Measurements from ENCODE around the gene GRIN2C.
A peak's percentile ranks its signal among the peaks of the same experiment; 100 is the strongest.
"Not testable (repeated sequence)": the region's sequence is repeated elsewhere in the genome, so short reads cannot be mapped to it uniquely, and the experiment has no call there.

The GRIN2C gene

GRCh38 chr17:74879308-74879707 is 19.6 kb upstream of the GRIN2C start:
- DNase-seq (ENCODE audit: low read depth, low spot score) = no peak

GRCh38 chr17:74878658-74879057 is 19.0 kb upstream of the GRIN2C start:
- DNase-seq (ENCODE audit: low read depth, low spot score) = no peak

GRCh38 chr17:74877592-74878548 is 18.2 kb upstream of the GRIN2C start:
- no peak for DNase-seq (ENCODE audit: low read depth, low spot score)

- no peak for DNase-seq (ENCODE audit: low read depth, low spot score)
Observed at GRCh38 chr17:74875977-74876593, 16.4 kb upstream of the GRIN2C start.

GRCh38 chr17:74875155-74875976 is 15.7 kb upstream of the GRIN2C start:
- DNase-seq (ENCODE audit: low read depth, low spot score) = no peak

- no peak for DNase-seq (ENCODE audit: low read depth, low spot score)
Observed at GRCh38 chr17:74874615-74875037, 14.9 kb upstream of the GRIN2C start.

- DNase-seq (ENCODE audit: low read depth, low spot score) = no peak
Observed at GRCh38 chr17:74873874-74874614, 14.4 kb upstream of the GRIN2C start.

- peak; percentile 98 for DNase-seq (ENCODE audit: low read depth, low spot score)
Observed at GRCh38 chr17:74873037-74873873, 13.6 kb upstream of the GRIN2C start.

- DNase-seq (ENCODE audit: low read depth, low spot score) = no peak
Observed at GRCh38 chr17:74872313-74873036, 12.8 kb upstream of the GRIN2C start, which contains the start of gene FDXR. Gene FDXR, minus strand, starts transcription at chr17:74872994. Its CDS starts 50 bp downstream, at chr17:74872944.

- DNase-seq (ENCODE audit: low read depth, low spot score) = no peak
Observed at GRCh38 chr17:74871356-74872076, 11.8 kb upstream of the GRIN2C start.

GRCh38 chr17:74870512-74870911 is 10.8 kb upstream of the GRIN2C start:
- no peak for DNase-seq (ENCODE audit: low read depth, low spot score)

GRCh38 chr17:74870028-74870427 is 10.3 kb upstream of the GRIN2C start:
- not testable (repeated sequence) for DNase-seq (ENCODE audit: low read depth, low spot score)

GRCh38 chr17:74868908-74869255 is 9.2 kb upstream of the GRIN2C start:
- no peak for DNase-seq (ENCODE audit: low read depth, low spot score)

- no peak for DNase-seq (ENCODE audit: low read depth, low spot score)
Observed at GRCh38 chr17:74868251-74868907, 8.7 kb upstream of the GRIN2C start.

- no peak for DNase-seq (ENCODE audit: low read depth, low spot score)
Observed at GRCh38 chr17:74866198-74866835, 6.6 kb upstream of the GRIN2C start.

GRCh38 chr17:74865504-74866197 is 6.0 kb upstream of the GRIN2C start:
- DNase-seq (ENCODE audit: low read depth, low spot score) = no peak

GRCh38 chr17:74864866-74865395 is 5.2 kb upstream of the GRIN2C start:
- peak; percentile 32 for DNase-seq (ENCODE audit: low read depth, low spot score)
